H1 (cell line): ENCODE measurements around the gene ARHGDIG. TPM values are rescaled to one million over a fixed set of nuclear protein-coding genes. Genes with fewer than 3 reads are reported as not detected.

ENCODE experiments used
- CTCF ChIA-PET: fragments of 300-600 bp; sonication (Branson Sonifier 250); formaldehyde crosslinking; loops from one replicate; lab custom pipeline; 2021; ENCODE audit not compliant: partially characterized antibody; lab: Charles Lee
- POLR2A ChIA-PET: fragments of 300-600 bp; sonication (Branson Sonifier 250); formaldehyde crosslinking; loops from one replicate; lab custom pipeline; 2021; ENCODE audit warnings: inconsistent platforms; ENCODE audit not compliant: partially characterized antibody; lab: Charles Lee
- DNase-seq, 2 experiments: peaks; one replicate each; pipeline versions ENCODE4 v3.0.0 to v3.0.0-alpha.2; 2010 to 2022; ENCODE audit warnings: low spot score in 2 of 2, low read depth in 1 of 2, mixed read lengths in 1 of 2
- FAIRE-seq: peaks from 2 replicates; lab custom pipeline; 2011; peaks lifted over from hg19 to GRCh38; lab: Jason Lieb, UNC
- H2AFZ ChIP-seq: 2 replicates; pipeline ENCODE4 v1.8.1; 2012; ENCODE audit warnings: low read length, inconsistent platforms
- H2AK5ac ChIP-seq: 2 replicates; pipeline ENCODE4 v1.6.1; 2013; ENCODE audit warnings: low read depth, low read length
- H2BK120ac ChIP-seq: replicated peaks from 2 replicates; pipeline ENCODE3; 2013; ENCODE audit warnings: low read depth, low read length, inconsistent platforms
- H2BK12ac ChIP-seq: 2 replicates; pipeline ENCODE4 v1.6.1; 2013; ENCODE audit warnings: low read depth, low read length
- H2BK15ac ChIP-seq: 2 replicates; pipeline ENCODE4 v1.6.1; 2013; ENCODE audit warnings: low read length
- H2BK20ac ChIP-seq: 2 replicates; pipeline ENCODE4 v1.6.1; 2013; ENCODE audit warnings: low read length
- H2BK5ac ChIP-seq: 2 replicates; pipeline ENCODE4 v1.6.1; 2013; ENCODE audit warnings: low read depth, low read length
- H3K14ac ChIP-seq: 2 replicates; pipeline ENCODE4 v1.6.1; 2013; ENCODE audit warnings: inconsistent platforms; ENCODE audit not compliant: insufficient read length
- H3K18ac ChIP-seq: 2 replicates; pipeline ENCODE4 v1.6.1; 2013; ENCODE audit warnings: low read length; ENCODE audit errors: extremely low read depth
- H3K23ac ChIP-seq: 2 replicates; pipeline ENCODE4 v1.6.1; 2013; ENCODE audit warnings: inconsistent platforms; ENCODE audit not compliant: insufficient read length
- H3K23me2 ChIP-seq: 2 replicates; pipeline ENCODE4 v1.6.1; 2013; ENCODE audit warnings: low read depth, low read length
- H3K27ac ChIP-seq: 2 replicates; pipeline ENCODE4 v1.6.1; 2011; ENCODE audit warnings: low read depth, low read length, inconsistent platforms
- H3K27me3 ChIP-seq, 4 experiments: replicated peaks in 1 of 4; 1 replicate in 1 of 4; 2 replicates in 3 of 4; pipeline versions ENCODE4 v1.6.1 to v1.8.1; 2011 to 2013; ENCODE audit warnings: low read length in 3 of 4, mild to moderate bottlenecking in 3 of 4, inconsistent platforms in 2 of 4, mixed read lengths in 2 of 4, moderate library complexity in 1 of 4; ENCODE audit not compliant: control insufficient read depth in 3 of 4, insufficient read depth in 3 of 4; ENCODE audit errors: extremely low read depth in 1 of 4
- H3K36me3 ChIP-seq, 4 experiments: 2 replicates each; pipeline versions ENCODE4 v1.6.1 to v1.8.1; 2011 to 2013; ENCODE audit warnings: mild to moderate bottlenecking in 4 of 4, low read length in 3 of 4, moderate library complexity in 2 of 4, control low read depth in 1 of 4, inconsistent platforms in 1 of 4; ENCODE audit not compliant: insufficient read depth in 4 of 4, control insufficient read depth in 2 of 4
- H3K4ac ChIP-seq: replicated peaks from 2 replicates; pipeline ENCODE3; 2013; ENCODE audit warnings: low read length, low read depth, mixed read lengths, inconsistent platforms; ENCODE audit not compliant: insufficient read length
- H3K4me1 ChIP-seq, 4 experiments: replicated peaks in 1 of 4; 1 replicate in 1 of 4; 2 replicates in 3 of 4; pipeline versions ENCODE4 v1.6.1 to v1.8.1; 2011 to 2013; ENCODE audit warnings: low read length in 3 of 4, inconsistent platforms in 2 of 4, mixed read lengths in 1 of 4; ENCODE audit not compliant: insufficient read depth in 4 of 4, control insufficient read depth in 3 of 4
- H3K4me2 ChIP-seq, 2 experiments: 2 replicates each; pipeline versions ENCODE4 v1.6.1 to v1.8.1; 2011 to 2013; ENCODE audit warnings: low read depth in 2 of 2, low read length in 2 of 2, control low read depth in 1 of 2, inconsistent platforms in 1 of 2, mild to moderate bottlenecking in 1 of 2; ENCODE audit not compliant: insufficient read depth in 1 of 2
- H3K4me3 ChIP-seq, 4 experiments: fragments of 200-600, 300-600 bp in 1 of 4; sonication (generic), shearing (Covaris generic), sonication (Bioruptor Twin) in 1 of 4; 2 replicates each; pipeline versions ENCODE4 v1.5.1 to v1.8.1; 2011 to 2016; ENCODE audit warnings: low read length in 4 of 4, low read depth in 3 of 4, control low read depth in 2 of 4, inconsistent platforms in 2 of 4, mild to moderate bottlenecking in 2 of 4, mixed read lengths in 1 of 4, moderate library complexity in 1 of 4; ENCODE audit not compliant: insufficient read depth in 2 of 4; ENCODE audit errors: extremely low read depth in 1 of 4
- H3K56ac ChIP-seq: replicated peaks from 2 replicates; pipeline ENCODE3; 2013; ENCODE audit warnings: low read depth, mild to moderate bottlenecking, mixed read lengths, low read length, inconsistent platforms; ENCODE audit not compliant: insufficient read length
- H3K79me1 ChIP-seq: 2 replicates; pipeline ENCODE4 v1.6.1; 2013; ENCODE audit warnings: low read depth, low read length, control low read depth
- H3K79me2 ChIP-seq, 2 experiments: 2 replicates each; pipeline versions ENCODE4 v1.6.1 to v1.8.1; 2012 to 2013; ENCODE audit warnings: low read length in 2 of 2, mild to moderate bottlenecking in 2 of 2, inconsistent platforms in 1 of 2; ENCODE audit not compliant: insufficient read depth in 2 of 2, control insufficient read depth in 1 of 2
- H3K9ac ChIP-seq, 4 experiments: replicated peaks in 1 of 4; 1 replicate in 1 of 4; 2 replicates in 3 of 4; pipeline versions ENCODE4 v1.6.1 to v1.8.1; 2011 to 2013; ENCODE audit warnings: low read depth in 3 of 4, low read length in 3 of 4, control low read depth in 2 of 4, mild to moderate bottlenecking in 2 of 4, moderate library complexity in 2 of 4, inconsistent platforms in 1 of 4; ENCODE audit errors: extremely low read depth in 1 of 4
- H3K9me3 ChIP-seq, 2 experiments: 2 replicates each; pipeline versions ENCODE4 v1.6.1 to v1.8.1; 2012 to 2013; ENCODE audit warnings: mild to moderate bottlenecking in 2 of 2, moderate library complexity in 2 of 2, control low read depth in 1 of 2, inconsistent platforms in 1 of 2, low read depth in 1 of 2, low read length in 1 of 2, mixed read lengths in 1 of 2; ENCODE audit not compliant: insufficient read depth in 2 of 2
- H4K20me1 ChIP-seq, 2 experiments: replicated peaks in 1 of 2; 2 replicates each; pipeline versions ENCODE3 to v1.8.1; 2011 to 2013; ENCODE audit warnings: inconsistent platforms in 2 of 2, low read length in 2 of 2, mild to moderate bottlenecking in 1 of 2; ENCODE audit not compliant: insufficient read depth in 2 of 2, control insufficient read depth in 1 of 2
- H4K5ac ChIP-seq: 2 replicates; pipeline ENCODE4 v1.6.1; 2013; ENCODE audit warnings: low read length, low read depth, mixed read lengths, inconsistent platforms; ENCODE audit not compliant: insufficient read length
- H4K8ac ChIP-seq: 2 replicates; pipeline ENCODE4 v1.8.0; 2013; ENCODE audit warnings: mild to moderate bottlenecking, moderate library complexity, low read length, inconsistent platforms; ENCODE audit not compliant: insufficient read depth; ENCODE audit errors: extremely low read depth
- H4K91ac ChIP-seq: replicated peaks from 2 replicates; pipeline ENCODE3; 2013; ENCODE audit warnings: low read length, mixed read lengths, inconsistent platforms; ENCODE audit not compliant: insufficient read length
- EP300 ChIP-seq, 2 experiments: IDR thresholded peaks; 1 replicate in 1 of 2; 2 replicates in 1 of 2; pipeline ENCODE4 v1.6.1; 2011 to 2012; ENCODE audit warnings: low read depth in 2 of 2, low read length in 2 of 2, mild to moderate bottlenecking in 2 of 2, borderline replicate concordance in 1 of 2, inconsistent platforms in 1 of 2, moderate library complexity in 1 of 2
- POLR2AphosphoS5 ChIP-seq: IDR thresholded peaks from 2 replicates; pipeline ENCODE4 v1.6.1; 2011; ENCODE audit warnings: low read depth, low read length
- RNF2 ChIP-seq: fragments of 200-900, 300-1000 bp; sonication (generic); IDR thresholded peaks from 2 replicates; pipeline ENCODE4 v1.7.1; 2016; ENCODE audit warnings: borderline replicate concordance, low read depth, mild to moderate bottlenecking, antibody characterized with exemption, low read length; ENCODE audit not compliant: poor library complexity, severe bottlenecking; ENCODE audit errors: missing control alignments
- RXRA ChIP-seq: IDR thresholded peaks from 2 replicates; pipeline ENCODE4 v1.6.1; 2011; ENCODE audit warnings: low read depth, mild to moderate bottlenecking, low read length, moderate library complexity; ENCODE audit not compliant: insufficient read depth
- TBP ChIP-seq: IDR thresholded peaks from 2 replicates; pipeline ENCODE4 v1.6.1; 2011; ENCODE audit warnings: low read depth, low read length, improper control_type of control experiment
- ZNF274 ChIP-seq: IDR thresholded peaks from 2 replicates; pipeline ENCODE4 v1.7.0; 2012; ENCODE audit warnings: low read length, borderline replicate concordance; ENCODE audit errors: extremely low read depth
- WGBS, 2 experiments: shearing (Covaris generic) in 1 of 2; methylation state at CpG; one replicate each; pipeline versions ENCODE4 v1.1.6 to v1.1.7; 2013 to 2015; ENCODE audit warnings: low lambda C conversion rate in 2 of 2, mixed read lengths in 2 of 2, inconsistent platforms in 1 of 2, low coverage in 1 of 2, missing lambda C conversion rate in 1 of 2; ENCODE audit not compliant: insufficient replicate concordance in 2 of 2, insufficient coverage in 1 of 2, insufficient read length in 1 of 2; ENCODE audit errors: extremely low coverage in 1 of 2, missing lambda C conversion rate in 1 of 2; 5-methylcytosine and 5-hydroxymethylcytosine counted together
- polyA plus RNA-seq, 7 experiments: library from polyadenylated mRNA; depleted of rRNA in 3 of 7; stranded (reverse) in 5 of 7; unstranded in 2 of 7; fragments of >200 nt in 5 of 7; fragments of 200-250 nt in 2 of 7; gene quantifications; 1 replicate in 5 of 7; 2 replicates in 1 of 7; 4 replicates in 1 of 7; pipeline versions ENCODE4 v1.2.1 to v1.2.3, GENCODE V29; 2011 to 2013; ENCODE audit warnings: missing spikeins in 2 of 7, mixed read lengths in 2 of 7
- total RNA-seq: library from RNA; stranded (reverse); fragmentation: NEBNext Ultra II Directional; extraction: Animal tissue kit (Norgen Biotek cat#: 25700); gene quantifications from 2 replicates; pipeline ENCODE4 v1.2.1, GENCODE V29; 2021

Gene ARHGDIG
- total and polyA plus RNA-seq, 2 of the 8 experiments (the other 6 are each of a cell fraction or from before 2014, with no cell fraction given) = 1.2 to 2.9 TPM

GRCh38 chr16:297832-298231, 17.4 kb downstream of the ARHGDIG start:
- FAIRE-seq (no peak), DNase-seq (no peak)
- no peak overlapping the region for H2AFZ ChIP-seq
- no peak overlapping the region for H2BK20ac ChIP-seq
- no peak overlapping the region for H3K27ac ChIP-seq
- TF ChIP-seq ZNF274 = no peak
- TF ChIP-seq TBP = no peak
- TF ChIP-seq RNF2 = no peak
- no peak for TF ChIP-seq RXRA
- TF ChIP-seq POLR2AphosphoS5 = no peak
- no peak for TF ChIP-seq EP300 (IDR thresholded peaks at IDR 0.05; ENCODE audit: borderline replicate concordance in 1 of 2, low read depth in 2 of 2, low read length in 2 of 2)
- no peak overlapping the region for H3K23ac ChIP-seq
- H3K23me2 ChIP-seq = no peaks in the 10 kb centered on the region
- H3K9ac ChIP-seq = no peak overlapping the region
- H4K5ac ChIP-seq = no peak overlapping the region
- WGBS, 2 experiments = 90% methylated on average over 15 of the region's 32 CpGs; no CpG with 5 or more reads in 1 of the 2 experiments
- H2BK5ac ChIP-seq = no peak overlapping the region
- no peak overlapping the region for H4K8ac ChIP-seq
- no peak overlapping the region for H3K4me3 ChIP-seq
- H3K4me2 ChIP-seq = no peak overlapping the region
- no peak overlapping the region for H3K18ac ChIP-seq
- H2AK5ac ChIP-seq = no peak overlapping the region
- H2BK15ac ChIP-seq = no peak overlapping the region
- no peak overlapping the region for H2BK12ac ChIP-seq
- no peak overlapping the region for H4K91ac ChIP-seq
- H3K27me3 ChIP-seq = no peaks in the 10 kb centered on the region
- no peaks in the 10 kb centered on the region for H3K9me3 ChIP-seq
- CTCF ChIA-PET = interaction anchor here (3.4 kb wide), 1 partner anchor 12 kb away, joined by 10 read pairs; no protein-coding TSS in a partner anchor
- H3K4me1 ChIP-seq = no peaks in the 10 kb centered on the region
- H3K36me3 ChIP-seq = peaks cover 0 to 20% (median 0%) of the 10 kb centered on the region in 4 experiments; a peak in 3 of 8 replicates
- no peak overlapping the region for H3K4ac ChIP-seq
- peaks cover 0 to 2% of the 10 kb centered on the region in 2 experiments for H4K20me1 ChIP-seq
- no peak overlapping the region for H3K14ac ChIP-seq
- no peaks in the 10 kb centered on the region; the same call in 1 of the 2 replicates for H3K79me1 ChIP-seq
- POLR2A ChIA-PET = interaction anchor here (1.2 kb wide), 1 partner anchor 34 kb away, joined by 3 read pairs; no protein-coding TSS in a partner anchor
- no peaks in the 10 kb centered on the region for H3K79me2 ChIP-seq
- no peak overlapping the region for H2BK120ac ChIP-seq
- H3K56ac ChIP-seq = no peak overlapping the region
